Adrenal gland (tissue), 5 donors: ENCODE results near the gene RNF148.

ENCODE experiments used
- POLR2A ChIP-seq, 2 donors: fragments of 450-650 bp; IDR thresholded peaks; one replicate each; pipeline ENCODE4 v1.6.1; 2017; ENCODE audit warnings: antibody characterized with exemption in 2 of 2, mild to moderate bottlenecking in 2 of 2, moderate library complexity in 1 of 2
- TF ChIP-seq, protein P1 (sequence below), 6 experiments: fragments of 450-650 bp in 4 of 6; fragments of 200-600 bp in 2 of 6; sonication (generic) in 1 of 6; IDR thresholded peaks; 1 replicate in 5 of 6; 2 replicates in 1 of 6; pipeline versions ENCODE4 v1.5.1 to v1.8.0; 2016 to 2021; ENCODE audit warnings: antibody characterized with exemption in 6 of 6, mild to moderate bottlenecking in 2 of 6, moderate library complexity in 1 of 6
- donor health status: DM: no; HTN: no; CAD: no.

DNA sequence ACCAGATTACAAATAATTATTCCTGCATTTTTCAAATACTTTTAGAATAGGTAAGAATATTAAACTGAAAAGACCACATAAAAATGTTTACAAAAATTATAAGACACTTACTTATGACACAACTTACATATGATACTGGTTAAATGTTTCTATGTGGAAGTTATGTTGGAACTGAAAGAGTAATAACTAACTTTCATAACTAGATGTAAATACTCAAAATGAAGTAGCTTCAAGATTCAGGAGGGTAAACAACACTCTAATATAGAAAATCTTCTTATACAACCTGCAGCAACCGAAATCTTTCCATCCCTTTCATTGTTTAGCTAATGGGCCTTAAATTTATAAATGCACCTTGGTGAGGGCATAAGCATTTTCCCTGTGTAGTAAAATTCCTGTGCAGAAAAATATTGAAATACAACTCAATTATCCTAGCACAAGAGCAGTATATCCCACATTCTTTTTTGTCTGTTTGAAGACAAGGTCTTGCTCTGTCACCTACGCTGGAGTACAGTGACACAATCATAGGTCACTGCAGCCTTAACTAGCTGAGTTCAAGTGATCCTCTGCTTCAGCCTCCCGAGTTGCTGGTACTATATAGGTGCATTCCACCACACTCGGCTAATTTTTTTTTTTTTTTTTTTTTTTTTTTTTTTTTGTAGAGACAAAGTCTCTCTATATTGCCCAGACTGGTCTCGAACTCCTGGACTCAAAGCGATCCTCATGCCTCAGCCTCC is 14.8 kb upstream of the RNF148 start:
- TF ChIP-seq, protein P1, sequence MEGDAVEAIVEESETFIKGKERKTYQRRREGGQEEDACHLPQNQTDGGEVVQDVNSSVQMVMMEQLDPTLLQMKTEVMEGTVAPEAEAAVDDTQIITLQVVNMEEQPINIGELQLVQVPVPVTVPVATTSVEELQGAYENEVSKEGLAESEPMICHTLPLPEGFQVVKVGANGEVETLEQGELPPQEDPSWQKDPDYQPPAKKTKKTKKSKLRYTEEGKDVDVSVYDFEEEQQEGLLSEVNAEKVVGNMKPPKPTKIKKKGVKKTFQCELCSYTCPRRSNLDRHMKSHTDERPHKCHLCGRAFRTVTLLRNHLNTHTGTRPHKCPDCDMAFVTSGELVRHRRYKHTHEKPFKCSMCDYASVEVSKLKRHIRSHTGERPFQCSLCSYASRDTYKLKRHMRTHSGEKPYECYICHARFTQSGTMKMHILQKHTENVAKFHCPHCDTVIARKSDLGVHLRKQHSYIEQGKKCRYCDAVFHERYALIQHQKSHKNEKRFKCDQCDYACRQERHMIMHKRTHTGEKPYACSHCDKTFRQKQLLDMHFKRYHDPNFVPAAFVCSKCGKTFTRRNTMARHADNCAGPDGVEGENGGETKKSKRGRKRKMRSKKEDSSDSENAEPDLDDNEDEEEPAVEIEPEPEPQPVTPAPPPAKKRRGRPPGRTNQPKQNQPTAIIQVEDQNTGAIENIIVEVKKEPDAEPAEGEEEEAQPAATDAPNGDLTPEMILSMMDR (IDR thresholded peaks at IDR 0.05): no peak
- no peak for TF ChIP-seq POLR2A (IDR thresholded peaks at IDR 0.05)
